Dendritic cell treated with granulocyte-macrophage colony-stimulating factor and Interleukin-4, amounts not matched to agents 40 ng/mL and 50 ng/mL, for 4 days (primary cell): ENCODE data around the gene ERGIC3.

Experiments
- H3K27ac Mint-ChIP-seq: one replicate; pipeline ENCODE4 v1.8.0; 2022; ENCODE audit warnings: mild to moderate bottlenecking, mixed read lengths
- H3K27me3 Mint-ChIP-seq: one replicate; pipeline ENCODE4 v1.8.0; 2022; ENCODE audit warnings: mild to moderate bottlenecking, mixed read lengths
- H3K36me3 Mint-ChIP-seq: one replicate; pipeline ENCODE4 v1.8.0; 2022; ENCODE audit warnings: low read depth, mixed read lengths
- H3K4me1 Mint-ChIP-seq: one replicate; pipeline ENCODE4 v1.8.0; 2022; ENCODE audit warnings: low read depth, mixed read lengths
- H3K4me3 Mint-ChIP-seq: one replicate; pipeline ENCODE4 v1.8.0; 2022; ENCODE audit warnings: mild to moderate bottlenecking, moderate library complexity, mixed read lengths
- H3K9me3 Mint-ChIP-seq: one replicate; pipeline ENCODE4 v1.8.0; 2022; ENCODE audit warnings: mixed read lengths
- intact Hi-C: fragments of 100-400 bp; cut with micrococcal nuclease; formaldehyde crosslinking; loops from one replicate; pipeline ENCODE4 v1.15.0; 2022

ERGIC3 gene

GRCh38 chr20:35583636-35584560 is 42.0 kb downstream of the ERGIC3 start:
- intact Hi-C loops = no loop called here

DNA sequence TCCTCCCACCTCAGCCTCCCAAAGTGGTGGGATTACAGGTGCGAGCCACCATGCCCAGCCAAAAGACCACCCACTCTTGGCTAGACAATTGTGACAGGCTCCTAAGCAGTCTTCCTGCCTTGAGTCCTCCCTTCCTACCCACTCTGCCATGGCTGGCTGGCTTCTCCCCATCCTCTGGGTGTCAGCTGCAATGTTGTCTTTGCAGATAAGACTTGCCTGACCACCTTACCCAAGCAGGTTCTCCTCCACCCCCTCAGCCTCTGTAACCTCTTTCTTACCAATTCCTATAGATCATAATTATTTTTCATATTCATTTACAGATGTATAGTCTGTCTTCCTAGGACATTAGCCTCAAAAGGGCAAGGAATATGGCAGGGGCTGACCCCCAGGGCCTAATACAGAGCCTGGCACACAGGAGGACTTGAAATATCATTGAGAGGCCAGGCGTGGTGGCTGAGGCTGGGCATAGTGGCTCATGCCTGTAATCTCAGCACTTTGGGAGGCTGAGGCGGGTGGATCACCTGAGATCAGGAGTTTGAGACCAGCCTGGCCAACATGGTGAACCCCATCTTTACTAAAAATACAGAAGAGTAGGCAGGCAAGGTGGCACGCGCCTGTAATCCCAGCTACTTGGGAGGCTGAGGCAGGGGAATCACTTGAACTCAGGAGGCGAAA is 45.0 kb downstream of the ERGIC3 start:
- H3K27me3 Mint-ChIP-seq = no peaks in the 10 kb centered on the region
- intact Hi-C loops = no loop called here
- H3K27ac Mint-ChIP-seq = no peak overlapping the region
- no peak overlapping the region for H3K4me3 Mint-ChIP-seq
- H3K36me3 Mint-ChIP-seq = no peaks in the 10 kb centered on the region
- peaks cover 17% of the 10 kb centered on the region for H3K4me1 Mint-ChIP-seq
- H3K9me3 Mint-ChIP-seq = no peaks in the 10 kb centered on the region

More at GRCh38 chr20:35583636-35584560, 42.0 kb downstream of the ERGIC3 start:
- Mint-ChIP-seq H3K27ac (no peak overlapping the region), H3K36me3 (no peaks in the 10 kb centered on the region), H3K4me1 (peaks cover 17% of the 10 kb centered on the region), H3K9me3 (no peaks in the 10 kb centered on the region), H3K4me3 (no peak overlapping the region), H3K27me3 (no peaks in the 10 kb centered on the region)

DNA sequence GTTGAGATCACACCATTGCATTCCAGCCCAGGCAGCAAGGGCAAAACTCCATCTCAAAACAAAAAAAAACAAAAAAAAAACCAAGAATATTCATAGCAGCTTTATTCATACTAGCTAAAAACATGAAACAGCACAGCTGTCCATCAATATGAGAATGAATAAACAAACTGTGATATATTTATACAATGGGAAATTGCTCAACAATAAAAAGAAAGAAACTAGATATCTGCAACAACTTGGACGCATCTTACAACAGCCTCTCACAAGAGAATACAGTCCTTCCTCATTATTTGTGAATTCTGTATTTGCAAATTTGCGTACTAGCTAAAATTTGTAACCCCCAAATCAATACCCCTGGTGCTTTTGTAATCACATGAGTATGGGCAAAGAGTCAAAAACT is 45.6 kb downstream of the ERGIC3 start:
- Mint-ChIP-seq H3K27me3 (no peaks in the 10 kb centered on the region), H3K4me3 (no peak overlapping the region), H3K36me3 (no peaks in the 10 kb centered on the region), H3K4me1 (peaks cover 17% of the 10 kb centered on the region), H3K9me3 (no peaks in the 10 kb centered on the region), H3K27ac (no peak overlapping the region)
- intact Hi-C loops = no loop called here

- Mint-ChIP-seq H3K27ac (no peak overlapping the region), H3K9me3 (no peaks in the 10 kb centered on the region), H3K27me3 (no peaks in the 10 kb centered on the region), H3K36me3 (no peaks in the 10 kb centered on the region), H3K4me1 (peaks cover 17% of the 10 kb centered on the region), H3K4me3 (no peak overlapping the region)
- intact Hi-C loops = no loop called here
Measured at GRCh38 chr20:35588397-35588796, 46.5 kb downstream of the ERGIC3 start.

DNA sequence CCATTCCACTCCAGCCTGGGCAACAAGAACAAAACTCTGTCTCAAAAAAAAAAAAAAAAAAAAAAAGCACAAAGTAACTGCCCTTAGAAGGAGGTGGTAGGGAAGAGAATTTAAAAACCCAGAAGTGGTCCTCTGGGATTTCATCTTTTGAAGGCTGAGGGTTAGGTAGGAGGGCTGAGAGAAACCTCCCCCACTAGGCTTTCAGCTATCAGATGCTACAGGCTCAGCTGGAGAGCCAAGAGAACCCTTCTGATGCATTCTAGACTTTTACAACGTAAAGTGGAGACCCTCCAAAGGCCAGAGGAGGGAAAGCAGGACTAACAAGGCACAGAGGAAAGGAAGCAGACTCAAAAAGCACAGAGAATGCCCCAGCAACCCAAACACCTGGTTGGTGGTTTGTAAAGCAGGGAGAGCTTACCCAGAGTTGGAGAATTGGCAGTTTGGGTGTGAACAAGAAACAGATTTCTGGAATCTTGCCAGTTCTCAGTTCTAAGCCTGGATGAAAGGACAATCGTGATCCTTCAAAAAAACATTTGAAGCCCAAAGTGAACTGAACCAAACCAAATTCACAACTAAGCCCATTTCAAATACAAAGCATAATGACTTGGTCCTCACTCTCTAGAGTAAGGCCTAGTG is 50.6 kb downstream of the ERGIC3 start:
- Mint-ChIP-seq H3K27ac (no peak overlapping the region), H3K36me3 (no peaks in the 10 kb centered on the region), H3K27me3 (peaks cover 11% of the 10 kb centered on the region), H3K4me3 (no peak overlapping the region), H3K4me1 (peaks cover 1% of the 10 kb centered on the region), H3K9me3 (no peaks in the 10 kb centered on the region)
- intact Hi-C loops = no loop called here

DNA sequence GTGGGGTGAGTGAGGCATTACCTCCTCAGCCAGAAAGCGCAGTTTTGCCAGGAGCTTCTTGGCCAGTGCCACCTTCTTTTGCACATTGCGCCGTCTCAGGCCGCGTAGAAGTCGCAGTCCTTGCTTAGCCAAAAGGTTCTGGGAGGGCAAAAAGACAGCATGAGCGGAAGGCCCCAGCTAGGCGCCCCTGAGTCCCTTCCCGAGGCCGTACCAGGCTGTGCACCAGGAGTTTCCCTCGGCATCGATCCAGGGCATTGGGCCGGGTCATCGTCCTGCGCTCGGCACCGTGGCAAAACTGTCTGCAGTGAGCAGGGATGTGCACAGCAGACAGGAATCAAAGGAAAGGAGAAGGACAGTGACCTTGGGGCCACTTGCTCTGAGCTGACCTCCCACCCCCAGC is 53.6 kb downstream of the ERGIC3 start:
- no peaks in the 10 kb centered on the region for H3K4me1 Mint-ChIP-seq
- intact Hi-C loops = no loop called here
- H3K36me3 Mint-ChIP-seq = no peaks in the 10 kb centered on the region
- H3K27ac Mint-ChIP-seq = no peak overlapping the region
- no peaks in the 10 kb centered on the region for H3K9me3 Mint-ChIP-seq
- no peak overlapping the region for H3K4me3 Mint-ChIP-seq
- H3K27me3 Mint-ChIP-seq = peaks cover 37% of the 10 kb centered on the region

DNA sequence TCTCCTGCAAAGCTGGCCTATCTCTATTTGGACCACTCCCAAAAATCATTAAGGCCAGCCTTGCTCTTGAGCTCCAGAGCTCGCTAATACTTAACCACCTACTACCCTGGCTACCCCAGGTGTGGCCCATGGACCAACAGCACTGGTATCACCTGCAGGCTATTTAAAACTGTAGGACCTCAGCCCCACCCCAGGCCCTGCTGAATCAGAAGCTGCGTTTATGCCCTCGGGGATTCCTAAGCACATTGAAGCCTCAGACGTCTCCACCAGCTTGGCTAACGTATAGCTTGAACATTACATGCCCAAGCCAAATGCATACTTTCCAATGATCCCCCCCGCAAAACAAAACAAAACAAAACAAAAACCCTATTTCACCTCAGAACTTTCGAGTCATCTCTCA is 54.0 kb downstream of the ERGIC3 start:
- H3K4me3 Mint-ChIP-seq = no peak overlapping the region
- no peaks in the 10 kb centered on the region for H3K36me3 Mint-ChIP-seq
- H3K4me1 Mint-ChIP-seq = peaks cover 4% of the 10 kb centered on the region
- intact Hi-C loops = no loop called here
- no peak overlapping the region for H3K27ac Mint-ChIP-seq
- peaks cover 41% of the 10 kb centered on the region for H3K27me3 Mint-ChIP-seq
- no peaks in the 10 kb centered on the region for H3K9me3 Mint-ChIP-seq

DNA sequence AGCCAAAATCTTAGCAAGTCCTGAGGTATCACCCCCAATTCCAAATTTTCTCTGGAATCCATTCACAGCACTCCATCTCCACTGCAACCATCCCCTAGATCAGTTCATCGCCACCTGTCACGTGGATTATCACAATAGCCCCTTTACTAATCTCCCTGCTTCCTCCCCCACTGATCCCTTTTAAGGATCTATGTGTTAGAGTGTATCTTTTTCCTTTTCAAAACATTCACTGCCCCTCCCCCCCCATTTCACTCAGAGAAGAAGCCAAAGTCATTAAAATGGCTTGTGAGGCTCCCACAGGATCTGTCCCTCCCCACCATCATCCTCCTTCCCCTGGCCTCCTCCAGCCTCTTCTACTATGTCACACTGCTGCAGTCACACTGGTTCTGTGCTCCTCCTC is 55.3 kb downstream of the ERGIC3 start:
- H3K27ac Mint-ChIP-seq = no peak overlapping the region
- intact Hi-C loops = no loop called here
- no peaks in the 10 kb centered on the region for H3K9me3 Mint-ChIP-seq
- H3K27me3 Mint-ChIP-seq = peaks cover 54% of the 10 kb centered on the region
- H3K4me1 Mint-ChIP-seq = peaks cover 15% of the 10 kb centered on the region
- no peak overlapping the region for H3K4me3 Mint-ChIP-seq
- no peaks in the 10 kb centered on the region for H3K36me3 Mint-ChIP-seq

DNA sequence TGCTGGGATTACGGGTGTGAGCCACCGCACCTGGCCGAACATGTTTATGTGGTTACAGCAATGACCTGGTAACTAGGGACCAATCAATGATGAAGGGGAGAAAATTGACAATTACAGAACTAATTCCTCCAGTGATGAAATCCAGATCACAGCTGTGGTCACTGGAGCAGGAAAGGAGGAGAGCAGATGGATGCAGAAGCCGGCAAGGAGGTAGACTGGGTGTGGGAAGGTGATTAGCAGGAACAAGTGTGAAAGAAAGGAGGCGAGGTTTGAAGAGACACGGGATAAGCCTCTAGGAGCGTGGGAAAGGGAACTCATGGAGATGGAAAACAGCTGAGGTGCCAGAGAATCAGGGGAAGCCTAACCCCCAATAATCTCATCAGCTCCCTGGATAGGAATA is 56.6 kb downstream of the ERGIC3 start:
- H3K27me3 Mint-ChIP-seq = peaks cover 66% of the 10 kb centered on the region
- no peak overlapping the region for H3K27ac Mint-ChIP-seq
- H3K4me3 Mint-ChIP-seq = no peak overlapping the region

DNA sequence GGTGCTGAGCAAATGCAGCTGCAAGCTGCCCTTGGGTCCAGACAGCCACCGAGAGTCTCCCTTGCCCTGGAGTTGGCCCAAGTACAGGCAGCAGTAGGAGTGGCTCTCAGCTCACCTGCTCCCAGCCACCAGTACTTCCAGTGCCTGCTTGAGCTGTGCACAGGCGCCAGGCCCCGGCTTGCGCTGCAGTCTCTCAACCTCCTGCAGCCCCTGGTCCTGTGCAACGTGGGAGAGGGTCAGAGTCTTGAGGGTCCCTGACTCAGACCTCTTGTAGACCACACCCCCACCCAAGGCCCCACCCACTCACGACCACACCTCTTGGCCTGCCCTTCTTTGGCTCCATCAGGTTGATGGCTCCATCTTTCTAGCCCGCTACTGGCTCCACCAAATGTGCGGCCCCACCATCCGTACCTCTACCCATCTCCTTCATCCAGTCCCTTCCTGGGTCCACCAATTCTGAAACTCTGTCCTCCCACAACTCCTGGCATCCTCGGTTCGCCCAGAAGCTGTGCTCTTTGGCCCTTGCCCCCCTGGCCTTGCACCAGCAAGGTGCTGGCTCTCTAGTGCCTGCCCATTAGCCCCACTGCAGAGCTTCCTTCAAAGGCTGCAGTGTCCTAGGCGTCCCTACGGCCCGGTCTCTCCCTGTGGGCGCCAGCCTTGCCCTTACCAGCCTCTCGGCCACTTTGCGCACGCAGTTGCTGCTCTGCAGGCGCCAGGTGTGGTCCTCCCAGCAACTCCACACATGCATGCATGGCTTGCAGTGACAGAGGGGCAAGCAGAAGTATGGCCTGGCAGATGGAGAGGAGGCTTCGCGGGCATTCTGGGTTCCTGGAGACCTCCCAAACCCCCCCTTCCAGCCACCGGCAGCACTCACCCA is 57.3 kb downstream of the ERGIC3 start:
- Mint-ChIP-seq H3K36me3 (no peaks in the 10 kb centered on the region), H3K4me1 (peaks cover 16% of the 10 kb centered on the region), H3K4me3 (no peak overlapping the region), H3K27ac (no peak overlapping the region), H3K9me3 (no peaks in the 10 kb centered on the region), H3K27me3 (peaks cover 68% of the 10 kb centered on the region)
- intact Hi-C loops = no loop called here

More for the DNA sequence above, 56.6 kb downstream of the ERGIC3 start:
- Mint-ChIP-seq H3K36me3 (no peaks in the 10 kb centered on the region), H3K4me1 (peaks cover 16% of the 10 kb centered on the region), H3K9me3 (no peaks in the 10 kb centered on the region)
- intact Hi-C loops = no loop called here

DNA sequence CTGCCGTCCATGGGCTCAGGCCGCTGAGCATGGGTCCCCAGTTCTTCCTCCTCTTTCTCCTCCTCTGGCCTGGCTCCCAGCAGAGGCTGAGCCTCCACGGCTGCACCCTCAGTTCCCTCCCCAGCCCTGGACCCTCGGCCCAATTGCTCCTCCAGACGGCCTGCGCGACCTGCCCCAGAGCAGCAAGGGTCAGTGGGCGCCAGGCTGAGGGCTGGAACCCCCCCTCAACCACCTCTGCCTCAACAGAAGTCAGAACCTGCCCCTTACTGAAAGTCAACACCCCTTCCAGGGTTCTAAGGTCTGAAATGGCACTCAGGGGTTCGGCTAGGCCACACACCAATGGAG is 57.9 kb downstream of the ERGIC3 start:
- Mint-ChIP-seq H3K27me3 (peaks cover 68% of the 10 kb centered on the region), H3K9me3 (no peaks in the 10 kb centered on the region), H3K4me1 (peaks cover 16% of the 10 kb centered on the region), H3K4me3 (no peak overlapping the region), H3K36me3 (no peaks in the 10 kb centered on the region), H3K27ac (no peak overlapping the region)
- intact Hi-C loops = no loop called here

- Mint-ChIP-seq H3K4me3 (peak overlapping the region; percentile 74), H3K27me3 (peaks cover 72% of the 10 kb centered on the region), H3K9me3 (no peaks in the 10 kb centered on the region), H3K27ac (peak overlapping the region; percentile 11), H3K36me3 (no peaks in the 10 kb centered on the region), H3K4me1 (peaks cover 16% of the 10 kb centered on the region)
- intact Hi-C loops = no loop called here
Measured at GRCh38 chr20:35600176-35600992, 58.5 kb downstream of the ERGIC3 start.
